Right renal cortex interstitium (tissue), 3 donors: Measurements from ENCODE around the gene IL23R. TPM values are rescaled to one million over a fixed set of nuclear protein-coding genes. Genes with fewer than 3 reads are reported as not detected.

Experiments
- DNase-seq, 3 donors: peaks; one replicate each; pipeline ENCODE4 v3.0.0-alpha.2; 2013; ENCODE audit warnings: low read depth in 3 of 3, low spot score in 2 of 3
- polyA plus RNA-seq, 3 donors: library from polyadenylated mRNA; unstranded; fragments of 120-200 nt; gene quantifications; one replicate each; pipeline ENCODE4 v1.2.1, GENCODE V29; 2013; ENCODE audit not compliant: insufficient read length in 3 of 3

IL23R gene
- polyA plus RNA-seq, 3 donors, result 0.06 to 0.10 TPM; not detected in 1

GRCh38 chr1:67228791-67229190 is 62.5 kb downstream of the IL23R start:
- no peak for DNase-seq

GRCh38 chr1:67230539-67230938 is 64.3 kb downstream of the IL23R start:
- no peak for DNase-seq

- DNase-seq, result no peak
Measured at GRCh38 chr1:67236277-67236676, 70.0 kb downstream of the IL23R start.

GRCh38 chr1:67239738-67240137 is 73.5 kb downstream of the IL23R start:
- DNase-seq, result no peak

GRCh38 chr1:67241200-67241746 is 75.0 kb downstream of the IL23R start:
- DNase-seq, result no peak

GRCh38 chr1:67242016-67242415 is 75.8 kb downstream of the IL23R start:
- no peak for DNase-seq

- no peak for DNase-seq
Measured at GRCh38 chr1:67250051-67250653, 83.9 kb downstream of the IL23R start.

GRCh38 chr1:67256291-67257172 is 90.3 kb downstream of the IL23R start:
- no peak for DNase-seq

- DNase-seq, result no peak
Measured at GRCh38 chr1:67257173-67257535, 90.9 kb downstream of the IL23R start.

GRCh38 chr1:67261680-67262079 is 95.4 kb downstream of the IL23R start:
- DNase-seq, result no peak

- no peak for DNase-seq
Measured at GRCh38 chr1:67262735-67263134, 96.5 kb downstream of the IL23R start.

- DNase-seq, result no peak
Measured at GRCh38 chr1:67264152-67264551, 97.9 kb downstream of the IL23R start.

- no peak for DNase-seq
Measured at GRCh38 chr1:67264899-67265298, 98.6 kb downstream of the IL23R start.

GRCh38 chr1:67269061-67269460 is 102.8 kb downstream of the IL23R start:
- DNase-seq, result no peak

- DNase-seq, result no peak
Measured at GRCh38 chr1:67270541-67270940, 104.3 kb downstream of the IL23R start.

- DNase-seq, result no peak
Measured at GRCh38 chr1:67273591-67273990, 107.3 kb downstream of the IL23R start.

- DNase-seq, result no peak
Measured at GRCh38 chr1:67274623-67275325, 108.5 kb downstream of the IL23R start.

- DNase-seq, result no peak
Measured at GRCh38 chr1:67280696-67281095, 114.4 kb downstream of the IL23R start.

- DNase-seq, result no peak
Measured at GRCh38 chr1:67281244-67281643, 115.0 kb downstream of the IL23R start.

- no peak for DNase-seq
Measured at GRCh38 chr1:67285780-67286488, 119.7 kb downstream of the IL23R start.

- DNase-seq, result no peak
Measured at GRCh38 chr1:67290236-67290635, 124.0 kb downstream of the IL23R start.
